ENCODE measurements around the gene PSMD1.

- TF ChIP-seq, protein P1, sequence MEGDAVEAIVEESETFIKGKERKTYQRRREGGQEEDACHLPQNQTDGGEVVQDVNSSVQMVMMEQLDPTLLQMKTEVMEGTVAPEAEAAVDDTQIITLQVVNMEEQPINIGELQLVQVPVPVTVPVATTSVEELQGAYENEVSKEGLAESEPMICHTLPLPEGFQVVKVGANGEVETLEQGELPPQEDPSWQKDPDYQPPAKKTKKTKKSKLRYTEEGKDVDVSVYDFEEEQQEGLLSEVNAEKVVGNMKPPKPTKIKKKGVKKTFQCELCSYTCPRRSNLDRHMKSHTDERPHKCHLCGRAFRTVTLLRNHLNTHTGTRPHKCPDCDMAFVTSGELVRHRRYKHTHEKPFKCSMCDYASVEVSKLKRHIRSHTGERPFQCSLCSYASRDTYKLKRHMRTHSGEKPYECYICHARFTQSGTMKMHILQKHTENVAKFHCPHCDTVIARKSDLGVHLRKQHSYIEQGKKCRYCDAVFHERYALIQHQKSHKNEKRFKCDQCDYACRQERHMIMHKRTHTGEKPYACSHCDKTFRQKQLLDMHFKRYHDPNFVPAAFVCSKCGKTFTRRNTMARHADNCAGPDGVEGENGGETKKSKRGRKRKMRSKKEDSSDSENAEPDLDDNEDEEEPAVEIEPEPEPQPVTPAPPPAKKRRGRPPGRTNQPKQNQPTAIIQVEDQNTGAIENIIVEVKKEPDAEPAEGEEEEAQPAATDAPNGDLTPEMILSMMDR (IDR thresholded peaks at IDR 0.05; ENCODE audit: low read depth, low read length, poor library complexity, severe bottlenecking): no peak
- TF ChIP-seq EZH2phosphoT487 (IDR thresholded peaks at IDR 0.05; ENCODE audit: borderline replicate concordance, low read length): no peak
These were observed 46.1 kb downstream of the PSMD1 start for GRCh38 chr2:231102772-231103171.
